Neural cell (in vitro differentiated cells): ENCODE results near the gene CSF2. TPM values are rescaled to one million over a fixed set of nuclear protein-coding genes. Genes with fewer than 3 reads are reported as not detected.

Experiments used
- H2AFZ ChIP-seq: fragments of 200-600, 300-800 bp; sonication (generic), shearing (Covaris generic); 2 replicates; pipeline ENCODE4 v1.6.0; 2014; ENCODE audit warnings: low read depth, mild to moderate bottlenecking, antibody characterized with exemption, low read length, moderate library complexity
- H3F3A ChIP-seq: fragments of 200-600 bp; shearing (Covaris generic); 2 replicates; pipeline ENCODE4 v1.6.1; 2016; ENCODE audit warnings: mild to moderate bottlenecking, moderate library complexity, mixed read lengths, antibody characterized with exemption, low read length; ENCODE audit not compliant: insufficient read depth, poor library complexity, severe bottlenecking
- H3K27ac ChIP-seq: fragments of 200-600, 300-800 bp; sonication (generic), shearing (Covaris generic); 2 replicates; pipeline ENCODE4 v1.5.1; 2014; ENCODE audit warnings: mild to moderate bottlenecking, low read length, moderate library complexity
- H3K27me3 ChIP-seq: fragments of 300-800, 200-600 bp; sonication (generic), shearing (Covaris generic); 2 replicates; pipeline ENCODE4 v1.6.0; 2014; ENCODE audit warnings: mild to moderate bottlenecking, low read depth, low read length, moderate library complexity; ENCODE audit not compliant: insufficient read depth
- H3K36me3 ChIP-seq: fragments of 300-800, 200-600 bp; sonication (generic), shearing (Covaris generic); 2 replicates; pipeline ENCODE4 v1.5.1; 2014; ENCODE audit warnings: mild to moderate bottlenecking, antibody characterized with exemption, low read length, moderate library complexity; ENCODE audit not compliant: insufficient read depth
- H3K4me2 ChIP-seq: fragments of 300-800, 200-600 bp; sonication (generic), shearing (Covaris generic); 2 replicates; pipeline ENCODE4 v1.6.0; 2014; ENCODE audit warnings: mild to moderate bottlenecking, low read length
- H3K4me3 ChIP-seq: fragments of 300-800, 200-600 bp; sonication (generic), shearing (Covaris generic); 2 replicates; pipeline ENCODE4 v1.5.1; 2014; ENCODE audit warnings: mild to moderate bottlenecking, low read length, moderate library complexity
- H3K79me2 ChIP-seq: fragments of 200-600 bp; shearing (Covaris generic); replicated peaks from 2 replicates; pipeline ENCODE4 v1.6.0; 2014; ENCODE audit warnings: mild to moderate bottlenecking, low read length, moderate library complexity; ENCODE audit not compliant: insufficient read depth
- H3K9ac ChIP-seq: fragments of 300-800, 200-600 bp; sonication (generic), shearing (Covaris generic); 2 replicates; pipeline ENCODE4 v1.6.1; 2016; ENCODE audit warnings: mild to moderate bottlenecking, low read length, mixed read lengths
- H3K9me2 ChIP-seq: fragments of 200-600 bp; shearing (Covaris generic); 2 replicates; pipeline ENCODE4 v1.6.1; 2016; ENCODE audit warnings: mild to moderate bottlenecking, low read length, mixed read lengths; ENCODE audit not compliant: insufficient read depth
- H3K9me3 ChIP-seq: fragments of 200-600, 300-800 bp; sonication (generic), shearing (Covaris generic); 2 replicates; pipeline ENCODE4 v1.6.1; 2016; ENCODE audit warnings: mild to moderate bottlenecking, mixed run types, low read length, moderate library complexity, mixed read lengths
- H4K20me1 ChIP-seq: fragments of 200-600 bp; shearing (Covaris generic); 2 replicates; pipeline ENCODE4 v1.6.1; 2016; ENCODE audit warnings: mild to moderate bottlenecking, mixed run types; ENCODE audit not compliant: insufficient read depth
- CTCF ChIP-seq: fragments of 450-650 bp; IDR thresholded peaks from 2 replicates; pipeline ENCODE4 v1.5.1; 2014; ENCODE audit warnings: antibody characterized with exemption, mild to moderate bottlenecking, moderate library complexity; ENCODE audit not compliant: poor library complexity, severe bottlenecking
- EP300 ChIP-seq: fragments of 450-650 bp; conservative IDR thresholded peaks from 2 replicates; pipeline ENCODE4 v1.6.1; 2014; ENCODE audit warnings: antibody characterized with exemption, mild to moderate bottlenecking, moderate library complexity; ENCODE audit not compliant: poor library complexity, severe bottlenecking
- EZH2 ChIP-seq: fragments of 200-600, 300-800 bp; shearing (Covaris generic), sonication (generic); IDR thresholded peaks from 2 replicates; pipeline ENCODE4 v1.6.1; 2014; ENCODE audit warnings: antibody characterized with exemption, low read length, borderline replicate concordance, mild to moderate bottlenecking; ENCODE audit not compliant: insufficient read depth, poor library complexity, severe bottlenecking
- MXI1 ChIP-seq: fragments of 450-650 bp; conservative IDR thresholded peaks from 2 replicates; pipeline ENCODE4 v1.6.1; 2014; ENCODE audit warnings: antibody characterized with exemption, mild to moderate bottlenecking; ENCODE audit not compliant: poor library complexity, severe bottlenecking
- POLR2AphosphoS5 ChIP-seq: IDR thresholded peaks from 2 replicates; pipeline ENCODE4 v1.6.1; 2012
- RAD21 ChIP-seq: fragments of 450-650 bp; conservative IDR thresholded peaks from 2 replicates; pipeline ENCODE4 v1.6.1; 2014; ENCODE audit warnings: antibody characterized with exemption, mild to moderate bottlenecking, moderate library complexity
- REST ChIP-seq: IDR thresholded peaks from 2 replicates; pipeline ENCODE4 v1.6.1; 2012; ENCODE audit warnings: borderline replicate concordance
- SMC3 ChIP-seq: fragments of 450-650 bp; conservative IDR thresholded peaks from 2 replicates; pipeline ENCODE4 v1.6.1; 2014; ENCODE audit warnings: antibody characterized with exemption, mild to moderate bottlenecking, moderate library complexity; ENCODE audit not compliant: poor library complexity
- TAF1 ChIP-seq: IDR thresholded peaks from 2 replicates; pipeline ENCODE4 v1.6.1; 2012; ENCODE audit warnings: low read depth
- polyA plus RNA-seq: library from polyadenylated mRNA; depleted of rRNA; stranded (reverse); fragments of >200 nt; gene quantifications from 2 replicates; pipeline ENCODE4 v1.2.3, GENCODE V29; 2014

The CSF2 gene
- polyA plus RNA-seq, 1 donor from 2014 or later = not detected

GRCh38 chr5:132070460-132071337 lies 2.9 kb upstream of the CSF2 start:
- H3K36me3 ChIP-seq = no peaks in the 10 kb centered on the region
- H2AFZ ChIP-seq = no peak overlapping the region
- H3F3A ChIP-seq = no peaks in the 10 kb centered on the region
- H3K79me2 ChIP-seq = no peaks in the 10 kb centered on the region
- H3K4me2 ChIP-seq = no peak overlapping the region
- no peaks in the 10 kb centered on the region for H4K20me1 ChIP-seq
- H3K9ac ChIP-seq = no peak overlapping the region
- TF ChIP-seq SMC3 = no peak
- no peak for TF ChIP-seq REST
- no peak for TF ChIP-seq CTCF
- no peak for TF ChIP-seq TAF1
- no peak for TF ChIP-seq RAD21
- TF ChIP-seq EP300 = no peak
- no peak for TF ChIP-seq MXI1
- no peak for TF ChIP-seq EZH2
- TF ChIP-seq POLR2AphosphoS5 = no peak
- no peaks in the 10 kb centered on the region for H3K9me3 ChIP-seq
- no peak overlapping the region for H3K27ac ChIP-seq
- H3K9me2 ChIP-seq = no peaks in the 10 kb centered on the region
- no peak overlapping the region for H3K4me3 ChIP-seq
- H3K27me3 ChIP-seq = no peaks in the 10 kb centered on the region

- Histone ChIP-seq H3F3A (no peaks in the 10 kb centered on the region), H2AFZ (no peak overlapping the region), H4K20me1 (no peaks in the 10 kb centered on the region)
Measured at GRCh38 chr5:132071338-132071707, 2.3 kb upstream of the CSF2 start.

More at GRCh38 chr5:132071338-132071707, 2.3 kb upstream of the CSF2 start:
- no peaks in the 10 kb centered on the region for H3K9me2 ChIP-seq
- H3K79me2 ChIP-seq = no peaks in the 10 kb centered on the region
- no peaks in the 10 kb centered on the region for H3K27me3 ChIP-seq
- H3K9me3 ChIP-seq = no peaks in the 10 kb centered on the region
- no peak overlapping the region for H3K4me2 ChIP-seq
- H3K4me3 ChIP-seq = no peak overlapping the region
- no peak overlapping the region for H3K27ac ChIP-seq
- no peak overlapping the region for H3K9ac ChIP-seq
- H3K36me3 ChIP-seq = no peaks in the 10 kb centered on the region
- no peak for TF ChIP-seq EZH2
- no peak for TF ChIP-seq POLR2AphosphoS5
- no peak for TF ChIP-seq TAF1
- TF ChIP-seq MXI1 = no peak
- TF ChIP-seq EP300 = no peak
- TF ChIP-seq RAD21 = no peak
- no peak for TF ChIP-seq REST
- TF ChIP-seq SMC3 = no peak
- no peak for TF ChIP-seq CTCF
